ENCODE results near the gene RNF166. TPM values are rescaled to one million over a fixed set of nuclear protein-coding genes. Genes with fewer than 3 reads are reported as not detected.

RNF166 gene
- total and polyA plus RNA-seq, 2 donors (not counting 3 experiments of a cell fraction or from before 2014, with no cell fraction given), result 27.6 to 38.8 TPM

GRCh38 chr16:88721236-88721635 lies 15.0 kb upstream of the RNF166 start:
- dilution Hi-C loops (cut with MboI; ENCODE audit: extremely low pct_ligation_motif_present, low sequenced_read_pairs), result no loop called here

More at GRCh38 chr16:88721236-88721635, 15.0 kb upstream of the RNF166 start:
- FAIRE-seq (no peak), DNase-seq (ENCODE audit: low read depth, low spot score) (no peak)
- H4K20me1 ChIP-seq (replicated peaks; ENCODE audit: control insufficient read depth, extremely low read depth, insufficient read depth, low read length), result no peaks in the 10 kb centered on the region
- H3K9me1 ChIP-seq (replicated peaks; ENCODE audit: control insufficient read depth, extremely low read depth, insufficient read depth, low read length), result no peaks in the 10 kb centered on the region
- no peaks in the 10 kb centered on the region for H3K27me3 ChIP-seq (ENCODE audit: control insufficient read depth in 2 of 2, insufficient read depth in 2 of 2, low read length in 2 of 2)
- no peak for TF ChIP-seq MYC (IDR thresholded peaks at IDR 0.05; ENCODE audit: low read depth, low read length)
- no peak for TF ChIP-seq JUN (IDR thresholded peaks at IDR 0.05; ENCODE audit: borderline replicate concordance, insufficient read depth, insufficient read length, low read depth)
- TF ChIP-seq FOS (IDR thresholded peaks at IDR 0.05; ENCODE audit: borderline replicate concordance, insufficient read depth, low read length), result no peak
- no peak for TF ChIP-seq CTCF (IDR thresholded peaks at IDR 0.05; ENCODE audit: extremely low read depth in 1 of 2, insufficient read depth in 1 of 2, low read depth in 1 of 2, low read length in 2 of 2)
- no peak for TF ChIP-seq POLR2AphosphoS5 (IDR thresholded peaks at IDR 0.05; ENCODE audit: insufficient read depth, low read depth, low read length)
- TF ChIP-seq MAX (IDR thresholded peaks at IDR 0.05; ENCODE audit: insufficient read depth, insufficient read length), result no peak
- no peak for TF ChIP-seq POLR2A (IDR thresholded peaks at IDR 0.05; ENCODE audit: low read depth, low read length)
- no peak for TF ChIP-seq EZH2 (IDR thresholded peaks at IDR 0.05; ENCODE audit: borderline replicate concordance, low read depth, low read length, severe bottlenecking)
- no peak for TF ChIP-seq GATA2 (IDR thresholded peaks at IDR 0.05; ENCODE audit: insufficient read depth, insufficient read length, low read depth, low read length)
- no peaks in the 10 kb centered on the region for H3K9me3 ChIP-seq (replicated peaks; ENCODE audit: control insufficient read depth, insufficient read depth, low read length)
- H3K4me1 ChIP-seq (ENCODE audit: control insufficient read depth, extremely low read depth, insufficient read depth, low read length), result no peaks in the 10 kb centered on the region
- H2AFZ ChIP-seq (ENCODE audit: low read depth, low read length), result no peak overlapping the region
- no peak overlapping the region for H3K9ac ChIP-seq (replicated peaks; ENCODE audit: extremely low read depth, insufficient read depth, low read length)
- no peak overlapping the region for H3K4me2 ChIP-seq (ENCODE audit: insufficient read depth, low read length)
- H3K79me2 ChIP-seq (ENCODE audit: control insufficient read depth, insufficient read depth, low read length), result no peaks in the 10 kb centered on the region
- H3K27ac ChIP-seq (ENCODE audit: insufficient read depth, low read depth, low read length), result no peak overlapping the region
- intact Hi-C loops (cut with micrococcal nuclease), result no loop called here
- no TSS peak for BruUV-seq (replicated peaks)
- peaks cover 26 to 83% of the 10 kb centered on the region in 2 experiments for H3K36me3 ChIP-seq (ENCODE audit: control insufficient read depth in 2 of 2, extremely low read depth in 1 of 2, insufficient read depth in 2 of 2, low read length in 2 of 2)
- ChIA-PET POLR2A (no interaction called here), CTCF (interaction anchor here (4.1 kb wide), 1 partner anchor 15 kb away, joined by 19 read pairs; no protein-coding TSS in a partner anchor)
- no peak overlapping the region for H3K4me3 ChIP-seq (replicated peaks in 1 of 3; ENCODE audit: insufficient read depth in 1 of 3, low read depth in 1 of 3, low read length in 3 of 3)

Data from endothelial cell of umbilical vein (primary cell).